ENCODE data around the gene MAML2. TPM values are rescaled to one million over a fixed set of nuclear protein-coding genes. Genes with fewer than 3 reads are reported as not detected.

MAML2 gene
- total RNA-seq, 1 donor = 20.1 TPM

DNA sequence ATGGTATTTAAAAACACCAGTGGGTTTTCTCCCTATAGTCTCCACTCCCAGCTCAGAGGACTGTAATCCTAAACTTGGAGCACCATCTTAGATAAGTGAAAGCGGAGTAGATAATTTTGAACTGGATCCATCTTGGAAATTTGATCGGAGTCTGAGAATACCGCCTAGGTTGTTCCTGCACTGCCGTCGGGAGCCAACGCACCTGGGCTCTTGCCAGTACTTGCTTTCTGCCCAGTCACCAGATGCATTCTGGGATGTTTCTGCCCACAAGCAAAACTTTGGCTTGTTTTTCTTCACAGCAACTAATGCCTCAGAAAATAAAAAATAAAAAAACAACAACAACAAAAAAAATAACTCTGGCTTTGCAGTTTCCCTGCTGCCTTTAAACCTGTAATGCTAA lies 306.1 kb downstream of the MAML2 start:
- TF ChIP-seq CTCF (IDR thresholded peaks at IDR 0.05; ENCODE audit: insufficient read depth, low read length) = no peak
- no peak overlapping the region for H3K4me3 ChIP-seq (ENCODE audit: low read depth, low read length)
- DNase-seq (ENCODE audit: low read depth) = no peak

DNA sequence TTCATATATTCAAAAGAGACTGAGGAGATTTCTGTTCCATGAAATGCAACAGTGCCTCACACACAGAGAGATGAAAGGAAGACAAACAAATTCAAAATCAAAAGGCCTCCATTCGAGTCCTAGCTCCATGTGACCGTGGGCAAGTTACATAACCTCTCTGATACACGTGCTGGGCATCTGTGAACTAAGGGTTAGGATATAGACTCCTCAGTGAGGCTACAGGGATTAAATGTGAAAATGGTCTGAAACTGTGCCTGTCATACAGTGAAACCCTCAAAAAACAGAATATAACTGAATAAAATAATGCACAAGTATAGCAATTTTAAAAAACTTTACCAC lies 307.3 kb downstream of the MAML2 start:
- no peak overlapping the region for H3K4me3 ChIP-seq (ENCODE audit: low read depth, low read length)
- TF ChIP-seq CTCF (IDR thresholded peaks at IDR 0.05; ENCODE audit: insufficient read depth, low read length) = no peak
- DNase-seq (ENCODE audit: low read depth) = no peak

DNA sequence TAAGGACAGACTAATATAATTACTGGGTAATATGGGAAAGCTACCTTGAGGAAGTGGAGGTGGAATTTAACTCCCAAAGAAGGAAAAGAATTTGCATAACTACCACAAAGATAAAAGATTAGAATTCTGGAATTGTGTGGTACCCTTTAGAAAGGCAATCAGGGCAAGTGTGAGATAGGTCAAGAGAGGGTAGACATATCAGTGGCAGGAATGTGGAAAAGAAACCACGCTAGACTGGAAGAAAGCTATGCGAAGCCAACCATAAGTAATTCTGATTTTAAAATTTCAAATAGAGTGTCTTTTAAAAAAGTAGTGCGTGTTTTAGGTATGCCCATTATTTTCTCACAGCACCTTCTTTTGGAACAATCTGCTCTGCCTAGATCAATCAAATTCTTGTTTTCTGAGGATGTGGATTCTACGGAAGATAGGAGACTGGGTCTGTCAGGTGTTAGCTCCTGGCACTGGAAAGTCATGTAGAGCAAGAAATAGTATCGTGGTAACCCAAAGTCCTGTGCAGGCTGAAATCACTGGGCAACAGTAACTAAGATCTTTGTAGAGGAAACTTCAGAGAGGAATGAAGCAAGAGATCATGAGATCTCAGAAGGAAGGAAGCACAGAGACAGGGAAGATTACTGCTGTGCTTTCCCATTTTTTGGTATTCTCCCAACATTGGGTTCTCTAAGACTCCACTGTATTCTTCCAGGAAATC lies 307.8 kb downstream of the MAML2 start:
- no peak for TF ChIP-seq CTCF (IDR thresholded peaks at IDR 0.05; ENCODE audit: insufficient read depth, low read length)
- DNase-seq (ENCODE audit: low read depth) = no peak
- H3K4me3 ChIP-seq (ENCODE audit: low read depth, low read length) = no peak overlapping the region

- no peak for TF ChIP-seq CTCF (IDR thresholded peaks at IDR 0.05; ENCODE audit: insufficient read depth, low read length)
- no peak overlapping the region for H3K4me3 ChIP-seq (ENCODE audit: low read depth, low read length)
- peak; percentile 76 for DNase-seq (ENCODE audit: low read depth)
These were observed 309.4 kb downstream of the MAML2 start for GRCh38 chr11:96033599-96033998.

GRCh38 chr11:96033095-96033494 lies 309.9 kb downstream of the MAML2 start:
- no peak for TF ChIP-seq CTCF (IDR thresholded peaks at IDR 0.05; ENCODE audit: insufficient read depth, low read length)
- peak; percentile 29 for DNase-seq (ENCODE audit: low read depth)
- no peak overlapping the region for H3K4me3 ChIP-seq (ENCODE audit: low read depth, low read length)

- no peak for TF ChIP-seq CTCF (IDR thresholded peaks at IDR 0.05; ENCODE audit: insufficient read depth, low read length)
- DNase-seq (ENCODE audit: low read depth) = no peak
- no peak overlapping the region for H3K4me3 ChIP-seq (ENCODE audit: low read depth, low read length)
These were observed 314.2 kb downstream of the MAML2 start for GRCh38 chr11:96028746-96029145.

DNA sequence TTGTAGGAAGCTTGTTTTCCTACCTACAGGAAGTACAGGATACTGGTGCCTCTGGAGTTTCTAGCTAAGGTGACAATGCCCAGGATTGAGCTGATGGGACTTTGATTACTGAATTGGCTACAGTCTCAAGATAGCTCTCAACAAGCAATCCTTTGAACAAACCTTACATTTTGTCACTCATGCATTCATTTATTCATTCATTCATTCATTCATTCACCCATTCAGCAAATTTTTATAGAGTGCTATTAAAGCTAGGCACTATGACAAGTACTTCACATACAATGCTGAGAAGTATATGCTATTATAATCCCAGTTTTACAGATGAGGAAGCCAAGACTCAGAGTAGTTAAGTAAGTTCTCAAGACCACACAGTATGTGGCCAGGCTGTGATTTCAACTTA lies 316.0 kb downstream of the MAML2 start:
- no peak for TF ChIP-seq CTCF (IDR thresholded peaks at IDR 0.05; ENCODE audit: insufficient read depth, low read length)
- H3K4me3 ChIP-seq (ENCODE audit: low read depth, low read length) = no peak overlapping the region
- no peak for DNase-seq (ENCODE audit: low read depth)

All from fibroblast of the aortic adventitia (primary cell).